ENCODE measurements around the gene SEC14L6.
"Not testable (repeated sequence)": the region's sequence is repeated elsewhere in the genome, so short reads cannot be mapped to it uniquely, and the experiment has no call there.

SEC14L6 gene

GRCh38 chr22:30559889-30560288, 13.3 kb upstream of the SEC14L6 start:
- H3K4me3 ChIP-seq (ENCODE audit: low read depth, low read length): no peak overlapping the region
- DNase-seq (ENCODE audit: low read depth): no peak
- TF ChIP-seq, protein P1, sequence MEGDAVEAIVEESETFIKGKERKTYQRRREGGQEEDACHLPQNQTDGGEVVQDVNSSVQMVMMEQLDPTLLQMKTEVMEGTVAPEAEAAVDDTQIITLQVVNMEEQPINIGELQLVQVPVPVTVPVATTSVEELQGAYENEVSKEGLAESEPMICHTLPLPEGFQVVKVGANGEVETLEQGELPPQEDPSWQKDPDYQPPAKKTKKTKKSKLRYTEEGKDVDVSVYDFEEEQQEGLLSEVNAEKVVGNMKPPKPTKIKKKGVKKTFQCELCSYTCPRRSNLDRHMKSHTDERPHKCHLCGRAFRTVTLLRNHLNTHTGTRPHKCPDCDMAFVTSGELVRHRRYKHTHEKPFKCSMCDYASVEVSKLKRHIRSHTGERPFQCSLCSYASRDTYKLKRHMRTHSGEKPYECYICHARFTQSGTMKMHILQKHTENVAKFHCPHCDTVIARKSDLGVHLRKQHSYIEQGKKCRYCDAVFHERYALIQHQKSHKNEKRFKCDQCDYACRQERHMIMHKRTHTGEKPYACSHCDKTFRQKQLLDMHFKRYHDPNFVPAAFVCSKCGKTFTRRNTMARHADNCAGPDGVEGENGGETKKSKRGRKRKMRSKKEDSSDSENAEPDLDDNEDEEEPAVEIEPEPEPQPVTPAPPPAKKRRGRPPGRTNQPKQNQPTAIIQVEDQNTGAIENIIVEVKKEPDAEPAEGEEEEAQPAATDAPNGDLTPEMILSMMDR (IDR thresholded peaks at IDR 0.05; ENCODE audit: insufficient read depth, low read depth, low read length, missing control alignments): no peak

DNA sequence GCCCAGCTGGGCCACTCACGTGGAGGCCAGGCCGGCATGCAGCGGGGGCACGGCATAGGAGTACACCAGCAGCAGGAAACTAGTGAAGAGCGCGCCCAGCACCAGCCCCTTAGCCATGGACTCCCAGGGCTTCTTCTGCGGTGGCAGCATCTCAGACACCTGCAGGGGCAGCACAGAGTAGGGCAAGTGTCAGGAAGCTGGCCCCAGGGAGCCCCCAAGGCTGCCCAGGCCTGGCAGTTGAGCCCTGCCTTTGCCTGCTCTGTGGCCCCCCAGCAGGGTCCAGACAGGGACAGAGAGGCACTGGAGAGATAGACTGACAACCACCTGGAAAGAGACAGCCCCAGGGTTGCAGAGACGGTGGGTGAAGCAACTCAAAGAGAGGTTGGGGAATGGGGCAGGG, 10.7 kb upstream of the SEC14L6 start:
- TF ChIP-seq, protein P1 (IDR thresholded peaks at IDR 0.05; ENCODE audit: insufficient read depth, low read depth, low read length, missing control alignments): no peak
- DNase-seq (ENCODE audit: low read depth): no peak
- no peak overlapping the region for H3K4me3 ChIP-seq (ENCODE audit: low read depth, low read length)

GRCh38 chr22:30556388-30556787, 9.8 kb upstream of the SEC14L6 start:
- no peak for DNase-seq (ENCODE audit: low read depth)
- no peak overlapping the region for H3K4me3 ChIP-seq (ENCODE audit: low read depth, low read length)
- TF ChIP-seq, protein P1 (IDR thresholded peaks at IDR 0.05; ENCODE audit: insufficient read depth, low read depth, low read length, missing control alignments): peak; percentile 9

GRCh38 chr22:30555282-30556210, 9.0 kb upstream of the SEC14L6 start:
- H3K4me3 ChIP-seq (ENCODE audit: low read depth, low read length): no peak overlapping the region
- TF ChIP-seq, protein P1 (IDR thresholded peaks at IDR 0.05; ENCODE audit: insufficient read depth, low read depth, low read length, missing control alignments): no peak
- no peak for DNase-seq (ENCODE audit: low read depth)

DNA sequence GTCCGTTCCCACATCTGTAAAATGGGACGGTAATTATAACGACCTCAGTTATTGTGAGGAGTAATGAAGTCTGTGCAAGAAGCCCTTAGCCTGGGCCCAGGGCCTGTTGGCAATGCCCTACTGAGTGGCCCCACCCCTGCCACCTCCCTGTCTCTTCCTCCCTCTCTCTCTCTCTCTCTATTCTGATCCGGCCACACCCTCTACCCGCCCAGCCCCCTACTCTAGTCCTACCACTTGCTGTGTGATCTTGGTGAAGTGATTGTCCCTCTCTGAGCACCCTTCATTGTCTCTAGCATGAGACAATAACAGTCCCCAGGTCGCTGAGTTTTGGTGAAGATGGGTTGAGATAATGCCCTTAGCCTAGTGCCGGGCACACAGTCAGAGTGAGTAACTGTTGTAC, 7.4 kb upstream of the SEC14L6 start:
- no peak for DNase-seq (ENCODE audit: low read depth)
- H3K4me3 ChIP-seq (ENCODE audit: low read depth, low read length): no peak overlapping the region
- TF ChIP-seq, protein P1 (IDR thresholded peaks at IDR 0.05; ENCODE audit: insufficient read depth, low read depth, low read length, missing control alignments): no peak

GRCh38 chr22:30552719-30553118, 6.2 kb upstream of the SEC14L6 start:
- TF ChIP-seq, protein P1 (IDR thresholded peaks at IDR 0.05; ENCODE audit: insufficient read depth, low read depth, low read length, missing control alignments): no peak
- H3K4me3 ChIP-seq (ENCODE audit: low read depth, low read length): no peak overlapping the region
- DNase-seq (ENCODE audit: low read depth): no peak

DNA sequence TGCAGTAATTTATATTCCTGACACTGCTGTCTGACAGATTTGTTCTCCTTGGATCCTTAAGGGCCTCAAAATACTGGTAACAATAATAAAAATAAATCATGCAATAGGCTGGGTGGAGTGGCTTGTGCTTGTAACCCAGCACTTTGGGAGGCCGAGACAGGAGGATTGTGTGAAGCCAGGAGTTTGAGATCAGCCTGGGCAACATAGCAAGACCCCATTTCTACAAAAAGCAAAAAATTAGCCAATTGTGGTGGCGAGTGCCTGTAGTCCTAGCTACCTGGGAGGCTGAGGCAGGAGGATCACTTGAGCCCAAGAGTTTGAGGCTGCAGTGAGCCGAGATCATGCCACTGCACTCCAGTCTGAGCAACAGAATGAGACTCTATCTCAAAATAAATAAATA, 5.3 kb upstream of the SEC14L6 start:
- not testable (repeated sequence) for DNase-seq (ENCODE audit: low read depth); H3K4me3 ChIP-seq (ENCODE audit: low read depth, low read length)
